ENCODE data around the gene TMEM198. TPM values are rescaled to one million over a fixed set of nuclear protein-coding genes. Genes with fewer than 3 reads are reported as not detected.

TMEM198 gene
- total RNA-seq, 1 donor from 2014 or later: 2.5 TPM

DNA sequence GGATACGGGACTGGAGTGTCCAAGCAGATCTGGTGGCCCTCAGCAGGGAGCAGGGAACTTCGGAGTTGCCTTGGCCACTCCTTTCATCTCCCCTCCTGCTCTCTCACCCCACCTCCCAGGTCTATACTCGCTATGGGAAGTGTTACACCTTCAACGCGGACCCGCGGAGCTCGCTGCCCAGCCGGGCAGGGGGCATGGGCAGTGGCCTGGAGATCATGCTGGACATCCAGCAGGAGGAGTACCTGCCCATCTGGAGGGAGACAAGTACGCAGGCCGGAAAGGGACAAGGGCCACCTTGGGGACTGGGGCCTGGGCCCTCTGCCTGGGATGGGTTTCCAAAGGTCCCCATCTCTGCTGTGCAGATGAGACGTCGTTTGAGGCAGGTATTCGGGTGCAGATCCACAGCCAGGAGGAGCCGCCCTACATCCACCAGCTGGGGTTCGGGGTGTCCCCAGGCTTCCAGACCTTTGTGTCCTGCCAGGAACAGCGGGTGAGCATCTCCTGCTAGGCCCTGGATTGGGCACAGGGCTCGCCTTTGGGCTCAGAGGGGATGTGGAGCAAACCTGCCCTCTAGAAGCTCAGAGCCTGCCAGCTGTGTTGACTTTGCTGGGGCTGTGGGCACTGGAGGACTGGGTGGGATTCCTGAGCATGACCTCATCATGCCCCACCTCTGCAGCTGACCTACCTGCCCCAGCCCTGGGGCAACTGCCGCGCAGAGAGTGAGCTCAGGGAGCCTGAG lies 12.0 kb upstream of the TMEM198 start:
- TF ChIP-seq, protein P1, sequence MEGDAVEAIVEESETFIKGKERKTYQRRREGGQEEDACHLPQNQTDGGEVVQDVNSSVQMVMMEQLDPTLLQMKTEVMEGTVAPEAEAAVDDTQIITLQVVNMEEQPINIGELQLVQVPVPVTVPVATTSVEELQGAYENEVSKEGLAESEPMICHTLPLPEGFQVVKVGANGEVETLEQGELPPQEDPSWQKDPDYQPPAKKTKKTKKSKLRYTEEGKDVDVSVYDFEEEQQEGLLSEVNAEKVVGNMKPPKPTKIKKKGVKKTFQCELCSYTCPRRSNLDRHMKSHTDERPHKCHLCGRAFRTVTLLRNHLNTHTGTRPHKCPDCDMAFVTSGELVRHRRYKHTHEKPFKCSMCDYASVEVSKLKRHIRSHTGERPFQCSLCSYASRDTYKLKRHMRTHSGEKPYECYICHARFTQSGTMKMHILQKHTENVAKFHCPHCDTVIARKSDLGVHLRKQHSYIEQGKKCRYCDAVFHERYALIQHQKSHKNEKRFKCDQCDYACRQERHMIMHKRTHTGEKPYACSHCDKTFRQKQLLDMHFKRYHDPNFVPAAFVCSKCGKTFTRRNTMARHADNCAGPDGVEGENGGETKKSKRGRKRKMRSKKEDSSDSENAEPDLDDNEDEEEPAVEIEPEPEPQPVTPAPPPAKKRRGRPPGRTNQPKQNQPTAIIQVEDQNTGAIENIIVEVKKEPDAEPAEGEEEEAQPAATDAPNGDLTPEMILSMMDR (IDR thresholded peaks at IDR 0.05; ENCODE audit: borderline replicate concordance): no peak
- Histone ChIP-seq H3K4me1 (peaks cover 12% of the 10 kb centered on the region), H3K4me3 (no peak overlapping the region), H3K27me3 (ENCODE audit: low read depth) (peaks cover 61% of the 10 kb centered on the region), H3K36me3 (no peaks in the 10 kb centered on the region), H3K9me3 (replicated peaks) (no peaks in the 10 kb centered on the region), H3K27ac (replicated peaks) (no peak overlapping the region)
- no peak for DNase-seq
- intact Hi-C loops (cut with micrococcal nuclease): loop anchor here (5.0 kb wide), 1 partner anchor 130 kb away; no protein-coding TSS in a partner anchor

DNA sequence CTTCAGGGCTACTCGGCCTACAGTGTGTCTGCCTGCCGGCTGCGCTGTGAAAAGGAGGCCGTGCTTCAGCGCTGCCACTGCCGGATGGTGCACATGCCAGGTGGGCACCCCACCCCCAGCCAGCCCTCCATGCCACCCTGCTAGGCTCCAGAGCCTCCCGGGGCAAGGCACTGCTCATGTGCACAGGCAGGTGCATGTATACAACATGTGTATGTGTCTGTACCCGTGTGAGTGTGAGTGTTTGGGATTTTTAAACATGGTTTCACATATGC lies 11.5 kb upstream of the TMEM198 start:
- TF ChIP-seq, protein P1 (IDR thresholded peaks at IDR 0.05; ENCODE audit: borderline replicate concordance): no peak
- Histone ChIP-seq H3K4me3 (no peak overlapping the region), H3K36me3 (no peaks in the 10 kb centered on the region), H3K27ac (replicated peaks) (no peak overlapping the region), H3K9me3 (replicated peaks) (no peaks in the 10 kb centered on the region), H3K4me1 (peaks cover 7% of the 10 kb centered on the region), H3K27me3 (ENCODE audit: low read depth) (peaks cover 61% of the 10 kb centered on the region)
- DNase-seq: no peak
- intact Hi-C loops (cut with micrococcal nuclease): loop anchor here (5.0 kb wide), 1 partner anchor 130 kb away; no protein-coding TSS in a partner anchor

DNA sequence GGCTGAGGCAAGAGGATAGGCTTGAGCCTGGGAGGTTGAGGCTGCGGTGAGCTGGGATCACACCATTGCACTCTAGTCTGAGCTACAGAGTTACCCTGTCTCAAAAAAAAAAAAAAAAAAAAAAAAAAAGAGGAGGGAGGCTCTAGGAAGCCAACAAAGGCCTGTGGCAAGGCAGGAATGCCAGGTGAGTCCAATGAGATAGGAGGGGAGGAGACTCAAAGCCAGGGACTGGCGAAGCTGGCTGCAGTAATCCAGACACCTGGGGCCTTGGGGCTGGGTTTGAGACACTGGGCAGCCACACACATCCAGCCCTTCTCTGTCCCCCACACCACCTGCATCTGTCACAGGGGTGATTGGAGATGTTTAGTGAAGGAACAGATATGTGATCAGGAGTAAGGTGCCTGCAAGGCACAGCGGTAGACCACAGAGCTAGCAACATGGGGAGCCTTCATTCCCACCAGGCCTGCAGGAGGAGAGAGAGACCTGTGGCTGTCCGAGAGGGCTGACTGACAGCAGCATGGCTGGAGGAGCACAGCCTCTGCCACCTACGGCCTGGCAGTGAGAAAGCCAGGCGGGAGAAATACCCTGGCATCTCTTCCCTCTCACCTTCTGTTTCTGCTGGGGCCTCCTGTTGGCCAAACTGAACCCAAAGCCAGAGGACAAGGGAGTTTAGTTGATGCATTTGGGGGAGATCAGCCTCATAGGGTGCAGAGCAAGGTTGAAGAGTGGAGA lies 9.7 kb upstream of the TMEM198 start:
- Histone ChIP-seq H3K4me1 (peaks cover 23% of the 10 kb centered on the region), H3K9me3 (replicated peaks) (no peaks in the 10 kb centered on the region), H3K27ac (replicated peaks) (no peak overlapping the region), H3K27me3 (ENCODE audit: low read depth) (peaks cover 53% of the 10 kb centered on the region), H3K4me3 (no peak overlapping the region), H3K36me3 (peaks cover 5% of the 10 kb centered on the region)
- TF ChIP-seq, protein P1 (IDR thresholded peaks at IDR 0.05; ENCODE audit: borderline replicate concordance): no peak
- intact Hi-C loops (cut with micrococcal nuclease): loop anchor here (5.0 kb wide), 1 partner anchor 132 kb away; no protein-coding TSS in a partner anchor
- no peak for DNase-seq

DNA sequence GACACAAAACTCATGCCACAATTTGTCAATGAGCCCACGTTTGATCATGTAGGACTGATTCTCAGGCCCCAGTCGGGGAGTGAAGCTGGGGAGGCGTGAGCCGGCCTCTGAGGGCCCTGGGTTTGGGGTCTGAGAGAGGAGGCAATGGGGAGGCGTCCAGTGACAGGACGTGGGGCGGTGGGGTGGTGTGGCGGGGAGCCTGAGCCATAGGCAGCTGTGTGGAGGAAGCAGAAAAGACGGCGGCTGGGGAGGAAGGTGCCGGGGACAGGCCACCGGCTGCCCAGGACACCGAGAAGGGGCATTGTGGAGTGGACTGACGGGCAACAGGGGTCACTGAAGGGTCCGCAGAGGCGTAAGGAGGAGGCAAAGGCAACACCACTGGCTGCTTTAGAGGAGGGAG lies 7.4 kb upstream of the TMEM198 start:
- intact Hi-C loops (cut with micrococcal nuclease): no loop called here
- TF ChIP-seq, protein P1 (IDR thresholded peaks at IDR 0.05; ENCODE audit: borderline replicate concordance): no peak
- no peak for DNase-seq
- no peak overlapping the region for H3K27ac ChIP-seq (replicated peaks)
- H3K4me1 ChIP-seq: peaks cover 22% of the 10 kb centered on the region
- H3K9me3 ChIP-seq (replicated peaks): no peaks in the 10 kb centered on the region
- no peak overlapping the region for H3K4me3 ChIP-seq
- peaks cover 29% of the 10 kb centered on the region for H3K36me3 ChIP-seq
- peaks cover 52% of the 10 kb centered on the region for H3K27me3 ChIP-seq (ENCODE audit: low read depth)

DNA sequence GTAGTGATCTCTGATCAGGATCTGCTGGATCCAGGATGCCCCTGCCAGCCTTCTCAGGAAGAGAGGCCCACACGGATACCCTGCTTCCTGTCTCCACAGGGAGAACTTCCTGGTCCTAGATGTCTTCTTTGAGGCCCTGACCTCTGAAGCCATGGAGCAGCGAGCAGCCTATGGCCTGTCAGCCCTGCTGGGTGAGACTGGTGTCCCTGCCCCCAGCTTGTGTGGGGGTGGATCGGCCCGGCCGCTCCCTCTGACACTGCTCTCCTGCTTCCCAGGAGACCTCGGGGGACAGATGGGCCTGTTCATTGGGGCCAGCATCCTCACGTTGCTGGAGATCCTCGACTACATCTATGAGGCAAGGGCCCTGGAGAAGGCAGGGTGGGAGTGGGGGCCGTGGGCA lies 6.9 kb upstream of the TMEM198 start:
- Histone ChIP-seq H3K27me3 (ENCODE audit: low read depth) (peaks cover 52% of the 10 kb centered on the region), H3K4me3 (no peak overlapping the region), H3K27ac (replicated peaks) (no peak overlapping the region), H3K36me3 (peaks cover 32% of the 10 kb centered on the region), H3K9me3 (replicated peaks) (no peaks in the 10 kb centered on the region), H3K4me1 (peaks cover 28% of the 10 kb centered on the region)
- DNase-seq: no peak
- TF ChIP-seq, protein P1 (IDR thresholded peaks at IDR 0.05; ENCODE audit: borderline replicate concordance): no peak
- intact Hi-C loops (cut with micrococcal nuclease): no loop called here
